ENCODE measurements around the gene EPHA10.
A peak's percentile ranks its signal among the peaks of the same experiment; 100 is the strongest.

The EPHA10 gene

DNA sequence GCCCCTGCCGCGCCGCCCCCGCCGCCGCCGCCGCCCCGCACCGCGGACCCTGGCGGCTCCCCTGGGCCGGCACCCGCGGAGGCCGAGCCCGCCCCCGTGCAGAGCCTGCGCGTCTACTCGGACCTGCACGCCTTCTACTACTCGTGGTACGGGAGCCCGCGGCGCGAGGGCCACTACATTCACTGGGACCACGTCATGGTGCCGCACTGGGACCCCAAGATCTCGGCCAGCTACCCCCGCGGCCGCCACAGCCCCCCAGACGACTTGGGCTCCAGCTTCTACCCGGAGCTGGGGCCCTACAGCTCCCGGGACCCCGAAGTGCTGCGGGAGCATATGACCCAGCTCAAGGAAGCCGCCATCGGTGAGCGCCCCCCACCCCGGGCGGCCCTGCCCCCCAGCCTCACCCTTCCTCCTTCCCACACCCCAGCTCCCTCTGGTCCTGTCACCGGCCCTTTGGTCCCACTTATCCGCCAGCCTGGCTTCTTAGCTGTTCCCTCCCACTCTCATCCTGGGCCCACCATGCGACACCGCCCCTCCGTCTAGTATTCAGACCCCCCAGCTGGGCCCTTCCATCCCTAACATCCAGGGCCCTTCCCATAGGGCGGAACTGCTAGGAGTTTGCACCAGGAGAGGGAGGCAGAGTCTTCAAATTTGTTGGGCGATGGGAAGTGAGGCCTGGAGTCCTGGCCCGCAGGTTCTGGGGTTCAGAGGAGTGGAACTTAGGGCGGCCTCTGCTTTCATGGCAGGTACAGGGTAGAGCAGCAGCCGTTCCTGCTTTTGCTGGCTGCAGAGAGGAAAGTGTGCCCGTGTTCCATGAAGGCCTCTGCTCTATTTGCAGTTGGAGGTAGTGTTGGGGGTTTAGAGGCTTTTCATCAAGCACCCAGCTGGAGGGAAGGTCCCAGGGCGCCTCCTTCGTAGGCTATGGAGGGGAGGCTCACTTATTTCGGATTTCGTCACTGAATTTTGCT lies 29.7 kb upstream of the EPHA10 start:
- no peak for DNase-seq (ENCODE audit: extremely low spot score)
- POLR2A ChIA-PET = interaction anchor here (1.6 kb wide), 1 partner anchor 137 kb away, joined by 3 read pairs; no protein-coding TSS in a partner anchor
- CTCF ChIA-PET = interaction anchor here (1.0 to 1.3 kb wide), 4 partner anchors 13 to 65 kb away, joined by 4 to 5 read pairs (median 4); partner anchors contain the start of genes C1orf122, MTF1 and YRDC
- no peak for TF ChIP-seq CTCF (IDR thresholded peaks at IDR 0.05; ENCODE audit: control extremely low read depth, extremely low read depth, low read depth, missing control alignments)

DNA sequence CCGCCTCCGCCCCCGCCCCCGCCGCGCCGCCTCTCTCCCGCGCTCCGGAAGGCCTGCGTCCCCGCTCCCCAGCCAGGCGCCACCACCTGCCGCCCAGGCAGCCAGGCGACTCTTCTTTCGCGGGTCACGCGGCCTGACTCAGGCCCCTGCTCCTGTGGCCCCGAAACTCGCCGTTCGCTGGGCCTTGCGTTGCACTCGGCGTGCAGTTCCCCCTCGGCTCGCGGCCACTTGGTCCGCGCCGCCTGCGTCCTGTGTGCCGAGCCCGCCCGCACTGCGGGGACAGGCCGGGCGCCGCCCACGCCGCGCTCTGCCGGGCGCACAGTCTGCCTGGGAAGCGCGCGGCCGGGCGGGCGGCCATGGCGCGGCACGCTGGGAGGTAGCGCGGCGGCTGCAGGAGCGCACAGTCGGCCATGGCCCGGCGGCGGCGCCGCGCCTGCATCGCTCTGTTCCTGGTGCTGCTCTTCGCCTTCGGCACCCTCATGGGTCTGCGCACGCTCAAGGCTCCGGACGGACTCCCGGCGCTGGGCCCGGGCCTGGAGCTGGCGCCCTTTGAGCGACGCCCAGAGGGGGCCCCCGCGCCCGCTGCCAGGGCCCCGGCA lies 29.0 kb upstream of the EPHA10 start, which contains the start of gene MANEAL:
MANEAL (plus strand) TSS at position 75 of the 599 bp plus-strand sequence; CDS start at position 411, 336 bp downstream.
- peak; percentile 75 for DNase-seq (ENCODE audit: extremely low spot score)
- ChIA-PET CTCF (interaction anchor here (1.0 to 1.4 kb wide), 5 partner anchors 11 to 66 kb away, joined by 3 to 5 read pairs (median 4); partner anchors contain the start of genes C1orf122, MTF1 and YRDC), POLR2A (interaction anchor here (1.6 kb wide), 1 partner anchor 138 kb away, joined by 3 read pairs; no protein-coding TSS in a partner anchor)
- TF ChIP-seq CTCF (IDR thresholded peaks at IDR 0.05; ENCODE audit: control extremely low read depth, extremely low read depth, low read depth, missing control alignments) = no peak

- ChIA-PET POLR2A (interaction anchor here (1.6 kb wide), 1 partner anchor 139 kb away, joined by 3 read pairs; no protein-coding TSS in a partner anchor), CTCF (interaction anchor here (1.4 to 2.2 kb wide), 2 partner anchors 10 to 67 kb away, joined by 3 to 7 read pairs; partner anchors contain the start of gene MTF1)
- no peak for TF ChIP-seq CTCF (IDR thresholded peaks at IDR 0.05; ENCODE audit: control extremely low read depth, extremely low read depth, low read depth, missing control alignments)
- DNase-seq (ENCODE audit: extremely low spot score) = no peak
Observed at GRCh38 chr1:37792943-37793686, 28.2 kb upstream of the EPHA10 start.

DNA sequence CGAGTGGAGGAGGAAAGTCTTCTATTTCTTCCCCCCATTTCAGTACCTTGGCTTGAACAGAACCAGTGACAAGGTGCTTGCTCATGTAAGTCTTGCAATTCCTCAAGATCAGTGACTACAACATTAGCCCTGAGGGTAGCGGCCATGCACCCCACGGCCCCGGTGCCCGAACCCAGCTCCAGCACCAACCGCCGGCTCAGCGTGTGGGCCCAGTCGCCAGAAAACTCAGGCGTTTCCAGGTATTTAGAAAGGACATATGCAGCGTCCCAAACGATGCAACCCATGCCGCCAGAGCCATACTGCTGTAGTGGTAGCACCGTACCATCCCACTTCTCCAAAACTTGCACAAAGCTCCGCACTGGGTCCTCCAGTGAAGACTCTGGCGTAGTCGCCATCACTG lies 17.6 kb upstream of the EPHA10 start:
- DNase-seq (ENCODE audit: extremely low spot score) = no peak
- CTCF ChIA-PET = interaction anchor here (1.0 kb wide), 2 partner anchors 11 to 12 kb away, joined by 3 to 4 read pairs; partner anchors contain the start of gene MANEAL
- POLR2A ChIA-PET = no interaction called here
- TF ChIP-seq CTCF (IDR thresholded peaks at IDR 0.05; ENCODE audit: control extremely low read depth, extremely low read depth, low read depth, missing control alignments) = no peak

DNA sequence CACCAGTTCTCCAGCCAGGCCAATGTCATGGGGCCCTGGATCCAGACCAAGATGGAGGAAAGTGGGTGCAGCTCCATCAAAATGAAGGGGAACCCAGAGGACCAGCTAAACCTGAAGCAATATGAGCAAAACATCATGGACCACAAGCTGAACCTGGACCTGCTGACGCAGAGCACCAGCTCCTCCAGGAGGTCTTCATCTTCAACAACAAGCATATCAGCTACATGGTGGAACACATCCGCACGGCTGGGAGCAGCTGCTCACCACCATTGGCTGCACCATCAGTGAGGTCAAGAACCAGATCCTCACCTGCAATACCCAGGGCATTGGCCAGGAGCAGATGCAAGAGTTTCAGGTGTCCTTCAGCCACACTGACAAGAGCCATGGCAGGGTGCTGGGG lies 13.7 kb upstream of the EPHA10 start:
- ChIA-PET POLR2A (no interaction called here), CTCF (interaction anchor here (1.0 to 3.0 kb wide), 3 partner anchors 12 to 176 kb away, joined by 3 to 11 read pairs (median 3); no protein-coding TSS in a partner anchor)
- DNase-seq (ENCODE audit: extremely low spot score) = no peak
- no peak for TF ChIP-seq CTCF (IDR thresholded peaks at IDR 0.05; ENCODE audit: control extremely low read depth, extremely low read depth, low read depth, missing control alignments)
